Activated naive CD4-positive, alpha-beta T cell (primary cell): ENCODE results near the gene C2orf68.
"Not testable (repeated sequence)": the region's sequence is repeated elsewhere in the genome, so short reads cannot be mapped to it uniquely, and the experiment has no call there.

Experiments
- DNase-seq, 4 experiments: peaks; one replicate each; lab custom pipeline; 2025; lab: John Stamatoyannopoulos, UW

The C2orf68 gene

GRCh38 chr2:85631316-85631715 is 19.4 kb upstream of the C2orf68 start:
- DNase-seq: no peak

DNA sequence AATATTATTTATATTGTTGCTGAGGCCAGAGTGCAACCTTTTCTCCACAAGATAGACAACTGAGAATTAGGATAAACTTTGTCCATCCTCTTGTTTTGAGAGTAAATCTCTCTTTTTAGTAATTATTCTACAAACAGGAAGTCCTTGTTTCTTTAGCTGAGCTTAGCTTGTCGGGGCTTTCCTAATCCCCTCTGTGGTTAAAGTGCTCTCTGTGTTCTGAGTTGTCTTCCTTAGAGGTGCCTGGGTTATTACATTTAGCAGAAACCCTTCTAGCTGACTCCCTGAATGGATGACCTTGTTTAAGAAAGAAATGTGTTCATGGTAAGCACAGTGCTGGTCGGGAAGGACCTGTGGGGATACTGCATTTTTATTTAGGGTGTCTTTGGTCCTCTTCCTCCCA is 16.8 kb upstream of the C2orf68 start:
- DNase-seq: no peak

- no peak for DNase-seq
Observed at GRCh38 chr2:85623991-85624390, 12.1 kb upstream of the C2orf68 start.

DNA sequence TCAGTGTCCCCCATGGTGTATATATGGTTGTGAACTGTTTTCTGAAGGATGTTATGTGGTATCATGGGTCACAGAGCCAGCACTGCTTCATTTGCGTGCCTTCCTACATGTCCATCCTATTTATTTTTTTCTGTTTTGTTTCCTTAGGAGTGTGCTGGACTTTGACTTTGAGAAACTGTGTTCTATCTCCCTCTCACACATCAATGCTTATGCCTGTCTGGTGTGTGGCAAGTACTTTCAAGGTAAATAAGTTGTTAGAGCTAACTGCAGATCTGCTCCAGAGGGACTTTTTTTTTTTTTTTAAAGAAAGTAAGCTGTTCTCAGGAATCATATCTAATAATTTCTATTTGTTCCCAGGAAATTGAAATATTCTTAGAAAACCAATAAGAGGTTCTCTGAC is 9.5 kb upstream of the C2orf68 start:
- no peak for DNase-seq

- DNase-seq: no peak
Observed at GRCh38 chr2:85619617-85620016, 7.8 kb upstream of the C2orf68 start.

DNA sequence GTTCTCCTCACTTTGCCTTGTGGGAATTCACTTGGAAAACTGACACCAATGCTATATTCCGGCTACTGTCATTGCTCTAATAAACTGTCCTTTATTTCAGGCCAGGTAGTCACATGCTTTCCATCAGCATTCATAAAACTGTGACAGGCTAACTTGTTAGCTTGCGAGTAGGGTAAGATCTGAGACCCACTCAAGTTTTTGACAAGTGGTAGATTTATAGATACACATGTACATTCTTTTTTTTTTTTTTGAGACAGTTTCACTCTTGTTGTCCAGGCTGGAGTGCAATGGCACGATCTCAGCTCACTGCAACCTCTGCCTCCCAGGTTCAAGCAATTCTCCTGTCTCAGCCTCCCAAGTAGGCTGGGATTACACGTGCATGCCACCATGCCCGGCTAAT is 5.9 kb upstream of the C2orf68 start:
- not testable (repeated sequence) for DNase-seq

- DNase-seq: no peak
Observed at GRCh38 chr2:85615413-85615728, 3.5 kb upstream of the C2orf68 start.

DNA sequence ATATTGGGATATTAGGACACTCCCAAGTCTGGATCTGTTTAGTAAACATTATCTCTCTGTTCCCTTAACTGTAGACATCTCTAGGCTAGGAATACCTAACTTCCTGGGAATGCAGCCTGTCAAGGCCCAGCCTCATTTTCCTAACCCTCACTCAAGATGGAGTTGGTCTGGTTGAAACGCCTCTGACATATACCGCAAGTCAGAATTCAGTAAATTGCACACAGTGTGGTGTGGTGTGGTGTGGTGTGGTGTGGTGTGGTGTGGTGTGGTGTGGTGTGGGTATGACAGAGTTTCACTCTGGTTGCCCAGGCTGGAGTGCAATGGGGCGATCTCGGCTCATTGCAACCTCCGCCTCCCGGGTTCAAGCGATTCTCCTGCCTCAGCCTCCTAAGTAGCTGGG is 2.9 kb upstream of the C2orf68 start:
- DNase-seq: not testable (repeated sequence)

DNA sequence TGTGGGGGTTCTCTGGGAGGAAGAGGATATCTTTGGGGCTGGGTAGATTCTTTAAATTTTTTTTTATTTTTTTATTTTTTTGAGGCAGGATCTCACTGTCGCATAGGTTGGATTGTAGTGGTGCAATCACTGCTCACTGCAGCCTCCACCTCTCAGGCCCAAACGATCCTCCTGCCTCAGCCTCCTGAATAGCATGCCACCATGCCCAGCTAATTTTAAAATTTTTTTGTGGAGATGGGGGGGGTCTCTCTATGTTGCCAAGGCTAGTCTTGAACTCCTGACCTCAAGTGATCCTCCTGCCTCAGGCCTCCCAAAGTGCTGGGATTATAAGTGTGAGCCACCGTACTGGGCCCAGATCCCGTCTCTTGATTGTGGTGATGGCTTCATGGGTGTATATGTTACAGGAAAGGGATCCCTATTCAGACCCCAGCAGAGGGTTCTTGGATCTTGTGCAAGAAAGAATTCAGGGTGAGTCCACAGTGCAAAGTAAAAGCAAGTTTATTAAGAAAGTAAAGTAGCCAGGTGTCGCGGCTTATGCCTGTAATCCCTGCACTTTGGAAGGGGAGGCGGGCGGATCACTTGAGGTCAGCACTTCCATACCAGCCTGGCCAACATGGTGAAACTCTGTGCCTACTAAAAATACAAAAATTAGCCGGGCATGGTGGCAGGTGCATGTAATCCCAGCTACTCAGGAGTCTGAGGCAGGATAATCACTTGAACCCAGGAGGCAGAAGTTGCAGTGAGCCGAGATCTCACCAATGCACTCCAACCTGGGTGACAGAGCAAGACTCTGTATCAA is 2.0 kb upstream of the C2orf68 start:
- DNase-seq: no peak

DNA sequence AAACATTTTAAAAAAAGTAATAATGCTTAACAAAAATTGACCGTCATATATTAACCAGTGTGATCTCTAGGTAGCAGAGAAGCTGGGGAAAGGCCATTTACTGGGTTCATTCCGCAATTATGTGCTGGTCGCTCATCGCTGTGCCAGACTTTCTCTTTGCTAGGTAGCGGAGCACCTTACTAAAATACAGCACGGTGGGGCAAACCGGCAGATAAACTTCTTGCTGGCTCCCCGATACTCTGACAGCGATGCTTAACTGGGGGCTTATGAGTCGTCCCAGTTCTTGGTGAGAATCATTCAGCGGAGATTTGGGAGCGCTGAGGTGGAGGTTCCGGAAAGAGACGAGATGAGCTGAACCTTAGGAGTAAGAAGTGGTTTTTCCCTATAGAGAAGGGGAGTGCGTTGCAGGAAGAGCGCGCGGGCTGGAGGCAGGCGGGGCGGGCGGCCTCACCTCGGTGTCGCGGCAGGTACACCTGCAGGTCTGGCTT is 605 bp downstream of the C2orf68 start:
- DNase-seq: no peak

GRCh38 chr2:85607268-85608215 is 4.3 kb downstream of the C2orf68 start:
- no peak for DNase-seq

- DNase-seq: no peak
Observed at GRCh38 chr2:85606116-85606455, 5.8 kb downstream of the C2orf68 start.

GRCh38 chr2:85605406-85606115 is 6.3 kb downstream of the C2orf68 start:
- no peak for DNase-seq

- DNase-seq: no peak
Observed at GRCh38 chr2:85604568-85605339, 7.1 kb downstream of the C2orf68 start.

DNA sequence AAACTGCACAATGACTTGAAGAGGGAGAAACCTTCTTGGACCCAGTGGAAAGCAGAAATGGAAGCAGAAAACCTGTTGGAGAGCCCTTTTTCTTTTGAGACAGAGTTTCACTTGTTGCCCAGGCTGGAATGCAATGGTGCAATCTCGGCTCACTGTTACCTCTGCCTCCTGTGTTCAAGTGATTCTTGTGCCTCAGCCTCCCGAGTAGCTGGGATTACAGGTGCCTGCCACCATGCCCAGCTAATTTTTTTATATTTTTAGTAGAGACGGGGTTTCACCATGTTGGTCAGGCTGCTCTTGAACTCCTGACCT is 7.8 kb downstream of the C2orf68 start:
- not testable (repeated sequence) for DNase-seq

GRCh38 chr2:85602476-85603234 is 9.2 kb downstream of the C2orf68 start, which contains the start of gene TMEM150A:
TMEM150A (minus strand) TSS chr2:85602698; CDS start chr2:85601948, 750 bp downstream.
- peak; percentile 51 to 85 (median 66) for DNase-seq

GRCh38 chr2:85601771-85602475 is 9.9 kb downstream of the C2orf68 start:
- peak in 1 of 4 experiments; percentile 33 for DNase-seq

DNA sequence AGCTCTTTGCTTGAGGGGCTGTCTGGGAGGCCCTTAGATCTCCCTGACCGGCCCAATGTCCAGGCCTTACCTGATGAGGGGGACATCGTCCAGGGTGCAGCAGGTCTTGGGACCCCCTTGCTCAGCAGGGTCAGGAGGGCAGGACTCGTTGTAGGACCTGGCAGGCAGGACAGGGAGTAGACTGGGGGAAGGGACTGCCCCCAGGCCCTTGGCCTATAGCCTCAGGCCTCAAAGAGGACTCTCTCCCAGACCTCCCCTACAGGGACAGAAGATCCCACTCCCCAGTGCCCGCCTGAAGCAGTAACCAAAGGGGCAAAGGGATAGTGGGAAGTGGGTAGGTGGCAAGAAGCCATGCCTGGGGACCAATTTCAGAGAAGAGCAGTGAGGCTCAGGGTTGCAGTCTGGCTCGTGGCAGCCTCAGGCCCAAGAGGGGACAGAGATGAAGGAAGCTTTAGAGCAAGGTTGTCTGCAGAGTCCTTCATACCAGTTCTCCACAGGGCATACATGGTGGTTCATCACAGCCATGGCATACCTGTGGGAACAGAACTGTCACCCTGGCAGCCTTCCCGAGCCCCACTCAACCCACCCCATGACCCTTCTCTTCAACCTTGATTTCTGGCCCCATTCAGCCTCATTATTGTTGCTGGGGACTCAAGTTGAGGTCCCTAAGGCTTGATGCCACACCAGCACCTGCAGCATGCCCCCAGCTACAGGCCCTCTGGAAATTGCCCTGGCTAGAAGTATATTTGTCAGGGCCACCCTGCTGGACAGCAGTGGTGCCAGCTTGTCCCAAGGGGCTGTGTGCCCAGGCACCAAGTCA is 10.7 kb downstream of the C2orf68 start:
- DNase-seq: no peak

- no peak for DNase-seq
Observed at GRCh38 chr2:85600235-85600575, 11.7 kb downstream of the C2orf68 start.
